Measurements from ENCODE around the gene PRDX4.

Gene PRDX4

DNA sequence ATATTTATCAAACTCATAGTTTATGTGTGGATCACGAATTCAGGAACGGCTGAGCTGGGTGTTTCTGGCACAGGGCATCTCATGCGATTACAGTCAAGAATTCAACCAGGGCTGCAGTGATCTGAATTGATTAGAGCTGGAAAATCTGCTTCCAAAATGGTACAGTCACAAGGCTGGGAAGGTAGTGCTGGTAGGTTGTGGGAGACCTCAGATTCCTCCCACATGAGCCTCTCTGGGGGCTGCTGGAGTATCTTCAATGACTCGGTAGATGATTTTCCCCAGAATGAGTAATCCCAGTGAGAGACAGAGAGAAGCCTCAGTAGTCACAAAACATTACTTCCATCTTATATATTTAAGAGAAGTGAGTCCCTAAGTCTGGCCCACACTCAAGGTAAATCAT is 36.2 kb upstream of the PRDX4 start:
- no peaks in the 10 kb centered on the region for H3K36me3 ChIP-seq (replicated peaks)
- no peak for TF ChIP-seq CTCF (IDR thresholded peaks at IDR 0.05; ENCODE audit: low read depth, low read length, missing control alignments)
- DNase-seq, result no peak
- no peak overlapping the region for H3K27ac ChIP-seq
- no peak overlapping the region for H3K4me3 ChIP-seq (ENCODE audit: low read depth, low read length)
- in situ Hi-C loops (cut with HindIII; ENCODE audit: low pct_ligation_motif_present, low sequenced_read_pairs), result no loop called here
- no peaks in the 10 kb centered on the region for H3K27me3 ChIP-seq (replicated peaks)

GRCh38 chrX:23633834-23634580 is 33.3 kb upstream of the PRDX4 start:
- no peak overlapping the region for H3K4me3 ChIP-seq (ENCODE audit: low read depth, low read length)
- no peak overlapping the region for H3K27ac ChIP-seq
- DNase-seq, result no peak
- in situ Hi-C loops (cut with HindIII; ENCODE audit: low pct_ligation_motif_present, low sequenced_read_pairs), result no loop called here
- H3K36me3 ChIP-seq (replicated peaks), result no peaks in the 10 kb centered on the region
- H3K27me3 ChIP-seq (replicated peaks), result no peaks in the 10 kb centered on the region
- peak; percentile 0 for TF ChIP-seq CTCF (IDR thresholded peaks at IDR 0.05; ENCODE audit: low read depth, low read length, missing control alignments)

DNA sequence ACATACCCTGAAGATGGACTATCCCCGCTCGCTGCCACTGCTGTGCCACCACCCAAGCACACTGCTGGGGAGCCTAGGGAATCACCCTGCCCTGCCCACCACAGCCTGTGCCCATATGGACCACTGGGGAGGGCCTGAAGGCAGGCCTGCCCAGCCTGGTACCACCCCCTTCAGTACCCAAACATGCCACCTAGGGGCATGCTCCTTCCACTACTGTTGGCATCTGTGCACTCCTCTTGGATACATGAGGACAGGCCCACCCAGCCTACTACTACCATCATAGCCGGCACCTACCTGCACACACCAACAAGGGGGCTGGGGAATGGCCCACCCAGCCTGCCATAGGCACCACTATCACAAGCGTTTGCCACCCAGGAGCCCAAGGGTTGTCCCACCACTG is 30.1 kb upstream of the PRDX4 start:
- Histone ChIP-seq H3K27me3 (replicated peaks) (no peaks in the 10 kb centered on the region), H3K36me3 (replicated peaks) (no peaks in the 10 kb centered on the region), H3K27ac (no peak overlapping the region), H3K4me3 (ENCODE audit: low read depth, low read length) (no peak overlapping the region)
- in situ Hi-C loops (cut with HindIII; ENCODE audit: low pct_ligation_motif_present, low sequenced_read_pairs), result no loop called here
- no peak for DNase-seq
- TF ChIP-seq CTCF (IDR thresholded peaks at IDR 0.05; ENCODE audit: low read depth, low read length, missing control alignments), result no peak

GRCh38 chrX:23643020-23643419 is 24.3 kb upstream of the PRDX4 start:
- no peaks in the 10 kb centered on the region for H3K27me3 ChIP-seq (replicated peaks)
- no peaks in the 10 kb centered on the region for H3K36me3 ChIP-seq (replicated peaks)
- no peak for DNase-seq
- in situ Hi-C loops (cut with HindIII; ENCODE audit: low pct_ligation_motif_present, low sequenced_read_pairs), result no loop called here
- TF ChIP-seq CTCF (IDR thresholded peaks at IDR 0.05; ENCODE audit: low read depth, low read length, missing control alignments), result no peak
- no peak overlapping the region for H3K4me3 ChIP-seq (ENCODE audit: low read depth, low read length)
- no peak overlapping the region for H3K27ac ChIP-seq

GRCh38 chrX:23644744-23645143 is 22.5 kb upstream of the PRDX4 start:
- H3K36me3 ChIP-seq (replicated peaks), result no peaks in the 10 kb centered on the region
- H3K4me3 ChIP-seq (ENCODE audit: low read depth, low read length), result no peak overlapping the region
- no peaks in the 10 kb centered on the region for H3K27me3 ChIP-seq (replicated peaks)
- no peak for TF ChIP-seq CTCF (IDR thresholded peaks at IDR 0.05; ENCODE audit: low read depth, low read length, missing control alignments)
- H3K27ac ChIP-seq, result no peak overlapping the region
- DNase-seq, result no peak
- in situ Hi-C loops (cut with HindIII; ENCODE audit: low pct_ligation_motif_present, low sequenced_read_pairs), result no loop called here

DNA sequence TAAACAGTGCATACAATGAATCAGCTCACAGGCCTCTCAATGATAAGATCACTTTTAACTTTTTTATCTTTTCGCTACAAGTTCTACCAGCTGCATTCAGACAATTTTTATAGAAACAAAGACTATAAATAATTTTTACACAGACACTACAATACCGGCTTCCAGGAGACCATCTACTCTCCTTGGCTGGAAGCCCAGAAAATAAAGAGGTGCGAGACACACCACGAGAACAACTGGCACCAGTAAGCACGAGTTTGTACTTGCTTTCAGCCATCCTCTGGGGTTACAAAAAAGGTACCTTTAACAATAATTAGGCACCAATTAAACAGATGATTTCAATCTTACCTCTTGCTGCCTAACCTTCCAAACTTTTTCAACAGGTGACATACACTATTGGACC is 11.2 kb upstream of the PRDX4 start:
- Histone ChIP-seq H3K4me3 (ENCODE audit: low read depth, low read length) (no peak overlapping the region), H3K36me3 (replicated peaks) (no peaks in the 10 kb centered on the region), H3K27me3 (replicated peaks) (no peaks in the 10 kb centered on the region), H3K27ac (no peak overlapping the region)
- no peak for TF ChIP-seq CTCF (IDR thresholded peaks at IDR 0.05; ENCODE audit: low read depth, low read length, missing control alignments)
- in situ Hi-C loops (cut with HindIII; ENCODE audit: low pct_ligation_motif_present, low sequenced_read_pairs), result no loop called here
- DNase-seq, result no peak
